ENCODE data around the gene ELOVL1.

ELOVL1 gene

DNA sequence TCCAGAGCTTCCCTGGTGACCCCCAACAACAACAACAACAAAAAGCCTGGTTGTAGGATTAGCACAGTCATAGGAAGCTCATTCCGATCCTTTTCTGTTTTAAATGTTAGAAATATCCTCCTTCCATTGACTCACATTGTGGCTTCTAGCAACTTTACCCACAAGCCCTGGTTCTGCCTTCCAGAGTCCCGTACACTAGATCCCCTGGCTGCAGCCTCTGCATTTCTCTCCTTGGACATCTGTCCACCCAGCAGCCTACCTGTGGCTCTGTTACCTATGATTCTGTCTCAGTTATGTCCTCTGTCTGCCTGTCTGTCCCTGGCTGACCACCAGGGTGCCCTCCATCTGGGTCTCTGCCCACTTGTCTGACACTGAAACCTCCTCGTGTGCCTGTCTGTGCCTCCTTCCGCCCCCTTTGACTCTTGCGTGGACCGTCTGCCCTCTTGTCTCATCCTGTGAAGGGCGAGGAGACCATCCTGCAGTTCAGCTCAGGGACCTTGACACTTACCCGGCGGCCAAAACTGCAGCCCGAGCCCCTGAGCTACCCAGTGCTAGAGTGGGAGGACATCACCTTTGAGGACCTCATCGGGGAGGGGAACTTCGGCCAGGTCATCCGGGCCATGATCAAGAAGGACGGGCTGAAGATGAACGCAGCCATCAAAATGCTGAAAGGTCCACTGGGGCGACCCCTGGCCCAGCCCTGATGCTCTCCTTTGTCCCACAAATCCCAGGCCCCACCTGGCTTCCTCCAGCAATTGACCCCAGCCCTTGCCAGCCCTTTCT is 50.9 kb downstream of the ELOVL1 start:
- H3K27ac ChIP-seq = no peak overlapping the region
- TF ChIP-seq, protein P1, sequence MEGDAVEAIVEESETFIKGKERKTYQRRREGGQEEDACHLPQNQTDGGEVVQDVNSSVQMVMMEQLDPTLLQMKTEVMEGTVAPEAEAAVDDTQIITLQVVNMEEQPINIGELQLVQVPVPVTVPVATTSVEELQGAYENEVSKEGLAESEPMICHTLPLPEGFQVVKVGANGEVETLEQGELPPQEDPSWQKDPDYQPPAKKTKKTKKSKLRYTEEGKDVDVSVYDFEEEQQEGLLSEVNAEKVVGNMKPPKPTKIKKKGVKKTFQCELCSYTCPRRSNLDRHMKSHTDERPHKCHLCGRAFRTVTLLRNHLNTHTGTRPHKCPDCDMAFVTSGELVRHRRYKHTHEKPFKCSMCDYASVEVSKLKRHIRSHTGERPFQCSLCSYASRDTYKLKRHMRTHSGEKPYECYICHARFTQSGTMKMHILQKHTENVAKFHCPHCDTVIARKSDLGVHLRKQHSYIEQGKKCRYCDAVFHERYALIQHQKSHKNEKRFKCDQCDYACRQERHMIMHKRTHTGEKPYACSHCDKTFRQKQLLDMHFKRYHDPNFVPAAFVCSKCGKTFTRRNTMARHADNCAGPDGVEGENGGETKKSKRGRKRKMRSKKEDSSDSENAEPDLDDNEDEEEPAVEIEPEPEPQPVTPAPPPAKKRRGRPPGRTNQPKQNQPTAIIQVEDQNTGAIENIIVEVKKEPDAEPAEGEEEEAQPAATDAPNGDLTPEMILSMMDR (conservative IDR thresholded peaks at IDR 0.05) = no peak; the same call in 1 of the 2 replicates
- TF ChIP-seq ZFX (IDR thresholded peaks at IDR 0.05) = no peak

DNA sequence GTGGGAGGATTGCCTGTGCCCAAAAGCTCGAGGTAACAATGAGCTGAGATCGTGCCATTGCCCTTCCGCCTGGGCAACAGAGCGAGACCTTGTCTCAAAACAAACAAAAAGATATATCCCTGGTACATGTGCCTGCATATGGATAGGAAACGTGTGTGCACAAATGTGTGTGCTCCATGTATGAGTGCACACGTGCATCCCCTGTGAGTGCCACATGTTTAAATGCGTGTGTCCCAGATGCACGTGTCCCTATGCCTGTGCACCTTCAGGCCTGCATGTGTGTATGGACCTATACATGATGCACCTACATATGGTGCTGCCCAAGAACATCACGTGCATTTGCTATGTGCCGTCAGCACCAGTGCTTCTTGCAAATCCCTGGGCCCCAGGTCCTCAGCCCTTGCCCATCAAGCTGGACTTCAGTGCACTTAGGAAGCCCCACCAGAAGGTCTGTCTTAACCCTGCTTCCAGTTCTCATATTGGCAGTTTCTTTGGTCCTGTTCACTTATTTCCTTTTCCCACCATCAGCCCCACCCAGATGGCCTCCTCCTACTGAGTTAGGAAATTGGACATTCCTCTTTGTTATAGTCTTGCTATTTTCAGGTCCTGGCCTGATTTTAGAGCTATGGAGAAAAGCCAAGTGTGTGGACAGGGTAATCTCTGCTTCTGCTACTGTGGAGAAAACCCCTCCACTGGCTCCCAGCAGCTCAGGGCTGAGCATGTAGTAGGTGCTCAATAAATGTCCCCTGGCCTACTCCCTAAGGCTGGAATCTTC is 51.7 kb downstream of the ELOVL1 start:
- TF ChIP-seq, protein P1 (conservative IDR thresholded peaks at IDR 0.05) = no peak
- no peak for TF ChIP-seq ZFX (IDR thresholded peaks at IDR 0.05)
- H3K27ac ChIP-seq = no peak overlapping the region

DNA sequence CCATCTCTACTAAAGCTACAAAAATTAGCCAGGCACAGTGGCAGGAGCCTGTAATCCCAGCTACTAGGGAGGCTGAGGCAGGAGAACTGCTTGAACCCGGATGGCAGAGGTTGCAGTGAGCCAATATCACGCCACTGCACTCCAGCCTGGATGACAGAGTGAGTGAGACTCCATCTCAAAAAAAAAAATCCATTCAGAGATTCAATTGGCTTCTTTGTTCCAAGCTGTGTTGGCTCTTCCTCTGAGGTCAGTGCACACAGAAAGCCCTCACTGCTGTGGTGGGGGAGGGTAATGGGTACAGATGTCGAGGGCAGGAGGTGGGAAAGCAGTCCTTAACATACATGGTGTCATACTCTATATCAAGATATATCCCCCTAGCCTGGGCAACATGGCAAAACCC is 52.3 kb downstream of the ELOVL1 start:
- TF ChIP-seq, protein P1 (conservative IDR thresholded peaks at IDR 0.05) = no peak
- H3K27ac ChIP-seq = no peak overlapping the region

DNA sequence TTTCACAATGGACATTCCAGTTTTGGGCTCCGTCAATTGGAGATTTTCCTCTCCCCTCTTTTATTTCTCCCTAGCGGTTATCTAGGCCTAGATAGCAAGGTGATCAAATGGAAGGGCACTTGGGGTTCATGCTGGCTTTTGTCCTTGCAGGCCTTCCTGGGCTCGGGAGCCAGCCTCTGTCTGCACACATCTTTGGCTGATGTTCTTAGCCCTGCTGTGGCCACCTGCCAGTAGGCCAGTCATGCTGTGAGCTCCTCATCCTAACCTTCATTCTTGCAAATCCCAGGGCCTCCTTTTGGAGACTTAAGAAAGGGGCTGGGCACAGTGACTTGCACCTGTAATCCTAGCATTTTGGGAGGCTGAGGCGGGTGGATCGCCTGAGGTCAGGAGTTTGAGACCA is 53.6 kb downstream of the ELOVL1 start:
- TF ChIP-seq, protein P1 (conservative IDR thresholded peaks at IDR 0.05) = no peak
- no peak for TF ChIP-seq ZFX (IDR thresholded peaks at IDR 0.05)

DNA sequence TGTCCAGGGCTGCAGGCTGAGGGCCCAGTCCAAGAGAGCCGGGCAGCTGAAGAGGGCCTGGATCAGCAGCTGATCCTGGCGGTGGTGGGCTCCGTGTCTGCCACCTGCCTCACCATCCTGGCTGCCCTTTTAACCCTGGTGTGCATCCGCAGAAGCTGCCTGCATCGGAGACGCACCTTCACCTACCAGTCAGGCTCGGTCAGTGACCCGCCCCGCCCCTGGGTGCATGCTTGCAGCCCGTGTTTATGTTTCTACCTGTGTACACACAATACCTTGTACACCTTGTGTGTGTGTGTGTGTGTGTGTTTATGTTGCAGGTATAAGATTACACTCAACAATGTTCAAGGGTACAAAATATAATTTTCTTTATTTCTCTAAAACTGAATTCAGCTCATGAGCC is 54.0 kb downstream of the ELOVL1 start:
- TF ChIP-seq, protein P1 (conservative IDR thresholded peaks at IDR 0.05) = no peak
- TF ChIP-seq ZFX (IDR thresholded peaks at IDR 0.05) = no peak
- H3K27ac ChIP-seq = no peak overlapping the region

More for the DNA sequence above, 53.6 kb downstream of the ELOVL1 start:
- no peak overlapping the region for H3K27ac ChIP-seq

Measured in C4-2B (cell line).